Endothelial cell of umbilical vein (primary cell): ENCODE results near the gene SERPINI1. TPM values are rescaled to one million over a fixed set of nuclear protein-coding genes. Genes with fewer than 3 reads are reported as not detected.

Experiments
- BruUV-seq: library from RNA; stranded (reverse); fragments of 400-500 nt; replicated peaks from 2 replicates; lab custom pipeline; 2021; lab: Mats Ljungman, UMichigan
- CTCF ChIA-PET: fragments of 300-600, 350-600 bp; sonication (Branson Sonifier 250); formaldehyde crosslinking; loops from one replicate; lab custom pipeline; 2021; ENCODE audit warnings: antibody characterized with exemption, inconsistent platforms; lab: Charles Lee
- POLR2A ChIA-PET: fragments of 300-600, 350-600 bp; sonication (Branson Sonifier 250); formaldehyde crosslinking; loops from one replicate; lab custom pipeline; 2021; ENCODE audit warnings: antibody characterized with exemption, inconsistent platforms; lab: Charles Lee
- DNase-seq: peaks from one replicate; pipeline ENCODE4 v3.0.0-alpha.2; 2011; ENCODE audit warnings: low read depth, low spot score
- FAIRE-seq: peaks from 2 replicates; lab custom pipeline; 2011; peaks lifted over from hg19 to GRCh38; lab: Jason Lieb, UNC
- H2AFZ ChIP-seq: 2 replicates; pipeline ENCODE4 v1.6.0; 2012; ENCODE audit warnings: low read depth, low read length, control low read depth, inconsistent platforms
- H3K27ac ChIP-seq: 2 replicates; pipeline ENCODE4 v1.5.1; 2011; ENCODE audit warnings: low read depth, mild to moderate bottlenecking, control low read depth, low read length, moderate library complexity; ENCODE audit not compliant: insufficient read depth
- H3K27me3 ChIP-seq, 2 experiments: 2 replicates each; pipeline versions ENCODE4 v1.6.0 to v1.6.1; 2011; ENCODE audit warnings: low read length in 2 of 2, mixed read lengths in 1 of 2; ENCODE audit not compliant: control insufficient read depth in 2 of 2, insufficient read depth in 2 of 2
- H3K36me3 ChIP-seq, 2 experiments: 2 replicates in 1 of 2; 3 replicates in 1 of 2; pipeline ENCODE4 v1.5.1; 2011; ENCODE audit warnings: low read length in 2 of 2, mild to moderate bottlenecking in 1 of 2, moderate library complexity in 1 of 2; ENCODE audit not compliant: control insufficient read depth in 2 of 2, insufficient read depth in 2 of 2; ENCODE audit errors: extremely low read depth in 1 of 2
- H3K4me1 ChIP-seq: 3 replicates; pipeline ENCODE4 v1.5.1; 2011; ENCODE audit warnings: mild to moderate bottlenecking, low read length; ENCODE audit not compliant: control insufficient read depth, insufficient read depth; ENCODE audit errors: extremely low read depth
- H3K4me2 ChIP-seq: 2 replicates; pipeline ENCODE4 v1.6.1; 2011; ENCODE audit warnings: low read length, control low read depth, mixed read lengths; ENCODE audit not compliant: insufficient read depth
- H3K4me3 ChIP-seq, 3 experiments: fragments of 200-600 bp in 1 of 3; sonication (generic), shearing (Covaris generic) in 1 of 3; replicated peaks in 1 of 3; 2 replicates each; pipeline ENCODE4 v1.5.1; 2011 to 2016; ENCODE audit warnings: control low read depth in 3 of 3, low read length in 3 of 3, mild to moderate bottlenecking in 2 of 3, inconsistent platforms in 1 of 3, low read depth in 1 of 3, moderate library complexity in 1 of 3; ENCODE audit not compliant: insufficient read depth in 1 of 3
- H3K79me2 ChIP-seq: 2 replicates; pipeline ENCODE4 v1.6.0; 2012; ENCODE audit warnings: low read length, inconsistent platforms; ENCODE audit not compliant: control insufficient read depth, insufficient read depth
- H3K9ac ChIP-seq: replicated peaks from 2 replicates; pipeline ENCODE3; 2011; ENCODE audit warnings: low read length, control low read depth; ENCODE audit not compliant: insufficient read depth; ENCODE audit errors: extremely low read depth
- H3K9me1 ChIP-seq: replicated peaks from 3 replicates; pipeline ENCODE4 v1.6.0; 2011; ENCODE audit warnings: mild to moderate bottlenecking, low read length; ENCODE audit not compliant: control insufficient read depth, insufficient read depth; ENCODE audit errors: extremely low read depth
- H3K9me3 ChIP-seq: replicated peaks from 2 replicates; pipeline ENCODE4 v1.5.1; 2012; ENCODE audit warnings: low read length, inconsistent platforms; ENCODE audit not compliant: control insufficient read depth, insufficient read depth
- H4K20me1 ChIP-seq: replicated peaks from 2 replicates; pipeline ENCODE3; 2011; ENCODE audit warnings: mild to moderate bottlenecking, low read length; ENCODE audit not compliant: control insufficient read depth, insufficient read depth; ENCODE audit errors: extremely low read depth
- EZH2 ChIP-seq: IDR thresholded peaks from 2 replicates; pipeline ENCODE4 v1.6.1; 2012; ENCODE audit warnings: borderline replicate concordance, low read depth, mild to moderate bottlenecking, moderate library complexity, low read length, inconsistent platforms; ENCODE audit not compliant: severe bottlenecking
- FOS ChIP-seq: IDR thresholded peaks from 2 replicates; pipeline ENCODE4 v1.6.1; 2011; ENCODE audit warnings: mild to moderate bottlenecking, low read length, moderate library complexity, borderline replicate concordance; ENCODE audit not compliant: insufficient read depth
- GATA2 ChIP-seq: IDR thresholded peaks from 2 replicates; pipeline ENCODE4 v1.7.0; 2011; ENCODE audit warnings: low read depth, mild to moderate bottlenecking, moderate library complexity, mixed read lengths, low read length; ENCODE audit not compliant: insufficient read length, insufficient read depth
- JUN ChIP-seq: IDR thresholded peaks from 2 replicates; pipeline ENCODE4 v1.6.1; 2011; ENCODE audit warnings: borderline replicate concordance, low read depth; ENCODE audit not compliant: insufficient read length, insufficient read depth
- MYC ChIP-seq: IDR thresholded peaks from one replicate; pipeline ENCODE4 v1.6.1; 2011; ENCODE audit warnings: mild to moderate bottlenecking, low read depth, low read length
- POLR2A ChIP-seq: IDR thresholded peaks from 2 replicates; pipeline ENCODE4 v1.6.1; 2012; ENCODE audit warnings: low read depth, mild to moderate bottlenecking, control low read depth, low read length
- POLR2AphosphoS5 ChIP-seq: IDR thresholded peaks from 2 replicates; pipeline ENCODE4 v1.6.1; 2012; ENCODE audit warnings: low read depth, mild to moderate bottlenecking, control low read depth, low read length, moderate library complexity; ENCODE audit not compliant: insufficient read depth
- dilution Hi-C: fragments of 300-500 bp; cut with MboI; formaldehyde crosslinking; loops from one replicate; pipeline ENCODE4 v1.15.0; 2019; ENCODE audit warnings: low sequenced_read_pairs; ENCODE audit not compliant: extremely low pct_ligation_motif_present
- intact Hi-C: fragments of 100-400 bp; cut with micrococcal nuclease; formaldehyde crosslinking; loops from one replicate; pipeline ENCODE4 v1.10.0; 2022
- polyA plus RNA-seq, 4 experiments: library from polyadenylated mRNA; depleted of rRNA in 3 of 4; stranded (reverse) in 3 of 4; unstranded in 1 of 4; fragments of >200 nt; gene quantifications; 2 replicates each; pipeline versions ENCODE4 v1.2.1 to v1.2.3, GENCODE V29; 2011 to 2012; ENCODE audit warnings: missing spikeins in 1 of 4
- total RNA-seq: library from RNA; stranded (reverse); gene quantifications from 2 replicates; pipeline ENCODE4 v1.2.3, GENCODE V29; 2021
- TF ChIP-seq, protein P1 (sequence below): IDR thresholded peaks from 2 replicates; pipeline ENCODE4 v1.6.1; 2011; ENCODE audit not compliant: insufficient read depth, insufficient read length
- TF ChIP-seq, protein P2 (sequence below), 2 donors: IDR thresholded peaks; 1 replicate in 1 of 2; 2 replicates in 1 of 2; pipeline ENCODE4 v1.5.1; 2011; ENCODE audit warnings: low read length in 2 of 2, mild to moderate bottlenecking in 2 of 2, moderate library complexity in 2 of 2, control low read depth in 1 of 2, inconsistent platforms in 1 of 2, low read depth in 1 of 2; ENCODE audit not compliant: insufficient read depth in 1 of 2; ENCODE audit errors: extremely low read depth in 1 of 2

The SERPINI1 gene
- total and polyA plus RNA-seq, 2 donors (not counting 3 experiments of a cell fraction or from before 2014, with no cell fraction given): 0.22 to 0.28 TPM

DNA sequence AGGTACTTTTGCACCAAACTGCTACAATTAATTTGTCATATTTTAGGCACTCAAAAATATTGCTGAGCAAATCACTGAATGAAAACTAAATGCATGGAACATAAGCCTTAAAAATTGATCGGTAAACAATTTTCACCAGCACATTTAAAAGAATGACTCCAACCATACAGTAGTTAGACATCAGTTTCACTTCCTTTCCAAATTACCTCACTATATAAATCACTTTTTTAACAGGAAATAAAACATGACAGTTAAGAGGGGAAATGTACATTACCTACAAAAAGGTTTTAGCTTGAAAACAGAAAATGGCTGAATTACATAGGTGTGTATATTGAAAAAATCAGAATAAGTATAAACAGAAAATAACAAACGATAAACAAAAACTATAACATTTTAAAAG lies 108.4 kb downstream of the SERPINI1 start:
- no peaks in the 10 kb centered on the region for H3K9me1 ChIP-seq
- H3K9ac ChIP-seq: no peak overlapping the region
- POLR2A ChIA-PET: no interaction called here
- no peaks in the 10 kb centered on the region for H3K79me2 ChIP-seq
- intact Hi-C loops: no loop called here
- H2AFZ ChIP-seq: no peak overlapping the region
- H3K27me3 ChIP-seq: no peaks in the 10 kb centered on the region
- H3K4me1 ChIP-seq: no peaks in the 10 kb centered on the region
- no peak for FAIRE-seq
- no peak overlapping the region for H3K4me3 ChIP-seq
- no peaks in the 10 kb centered on the region for H3K9me3 ChIP-seq
- no peak overlapping the region for H3K4me2 ChIP-seq
- dilution Hi-C loops: no loop called here
- BruUV-seq: no TSS peak
- no peak overlapping the region for H3K27ac ChIP-seq
- TF ChIP-seq, protein P1, sequence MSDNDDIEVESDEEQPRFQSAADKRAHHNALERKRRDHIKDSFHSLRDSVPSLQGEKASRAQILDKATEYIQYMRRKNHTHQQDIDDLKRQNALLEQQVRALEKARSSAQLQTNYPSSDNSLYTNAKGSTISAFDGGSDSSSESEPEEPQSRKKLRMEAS: no peak
- no peaks in the 10 kb centered on the region for H4K20me1 ChIP-seq
- CTCF ChIA-PET: no interaction called here
- DNase-seq: no peak
- no peaks in the 10 kb centered on the region for H3K36me3 ChIP-seq

DNA sequence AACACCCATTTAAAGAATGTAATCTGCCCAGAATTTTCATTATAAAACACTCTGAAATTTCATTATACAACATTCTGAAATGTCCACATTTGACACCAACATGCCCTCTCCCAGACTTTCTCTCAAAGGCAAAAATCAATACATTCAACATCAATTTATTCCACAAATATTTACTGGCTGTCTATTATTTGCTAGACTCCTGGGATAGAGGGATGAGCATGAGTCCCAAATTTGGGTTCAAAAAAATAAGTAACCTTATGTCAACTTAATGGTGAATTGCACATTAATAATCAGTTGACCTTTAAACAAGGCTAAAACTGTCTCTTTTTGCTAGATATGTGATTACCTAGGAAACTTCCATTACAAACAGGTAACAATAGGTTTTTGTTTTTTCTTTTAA lies 109.0 kb downstream of the SERPINI1 start:
- no peak overlapping the region for H3K4me3 ChIP-seq
- H3K27me3 ChIP-seq: no peaks in the 10 kb centered on the region
- no peak overlapping the region for H3K27ac ChIP-seq
- no peaks in the 10 kb centered on the region for H4K20me1 ChIP-seq
- no peak overlapping the region for H2AFZ ChIP-seq
- H3K9me3 ChIP-seq: no peaks in the 10 kb centered on the region
- no peaks in the 10 kb centered on the region for H3K4me1 ChIP-seq
- no peak overlapping the region for H3K4me2 ChIP-seq
- H3K9ac ChIP-seq: no peak overlapping the region
- H3K36me3 ChIP-seq: no peaks in the 10 kb centered on the region
- no peaks in the 10 kb centered on the region for H3K9me1 ChIP-seq
- dilution Hi-C loops: no loop called here
- intact Hi-C loops: no loop called here
- DNase-seq (no peak), FAIRE-seq (no peak)
- TF ChIP-seq, protein P1: no peak
- TF ChIP-seq FOS (no peak), EZH2 (no peak), JUN (no peak), POLR2A (no peak), GATA2 (no peak), POLR2AphosphoS5 (no peak), MYC (no peak)
- TF ChIP-seq, protein P2, sequence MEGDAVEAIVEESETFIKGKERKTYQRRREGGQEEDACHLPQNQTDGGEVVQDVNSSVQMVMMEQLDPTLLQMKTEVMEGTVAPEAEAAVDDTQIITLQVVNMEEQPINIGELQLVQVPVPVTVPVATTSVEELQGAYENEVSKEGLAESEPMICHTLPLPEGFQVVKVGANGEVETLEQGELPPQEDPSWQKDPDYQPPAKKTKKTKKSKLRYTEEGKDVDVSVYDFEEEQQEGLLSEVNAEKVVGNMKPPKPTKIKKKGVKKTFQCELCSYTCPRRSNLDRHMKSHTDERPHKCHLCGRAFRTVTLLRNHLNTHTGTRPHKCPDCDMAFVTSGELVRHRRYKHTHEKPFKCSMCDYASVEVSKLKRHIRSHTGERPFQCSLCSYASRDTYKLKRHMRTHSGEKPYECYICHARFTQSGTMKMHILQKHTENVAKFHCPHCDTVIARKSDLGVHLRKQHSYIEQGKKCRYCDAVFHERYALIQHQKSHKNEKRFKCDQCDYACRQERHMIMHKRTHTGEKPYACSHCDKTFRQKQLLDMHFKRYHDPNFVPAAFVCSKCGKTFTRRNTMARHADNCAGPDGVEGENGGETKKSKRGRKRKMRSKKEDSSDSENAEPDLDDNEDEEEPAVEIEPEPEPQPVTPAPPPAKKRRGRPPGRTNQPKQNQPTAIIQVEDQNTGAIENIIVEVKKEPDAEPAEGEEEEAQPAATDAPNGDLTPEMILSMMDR (IDR thresholded peaks at IDR 0.05; ENCODE audit: extremely low read depth in 1 of 2, insufficient read depth in 1 of 2, low read depth in 1 of 2, low read length in 2 of 2): no peak
- ChIA-PET CTCF (no interaction called here), POLR2A (no interaction called here)
- no TSS peak for BruUV-seq
- no peaks in the 10 kb centered on the region for H3K79me2 ChIP-seq
